HG02840 (cell line): ENCODE data around the gene POU6F1.
A peak's percentile ranks its signal among the peaks of the same experiment; 100 is the strongest.
"Not testable (repeated sequence)": the region's sequence is repeated elsewhere in the genome, so short reads cannot be mapped to it uniquely, and the experiment has no call there.

Experiments used
- ATAC-seq: cut with Tn5 transposase; IDR thresholded peaks from one replicate; pipeline ENCODE4 v1.9.1; 2021; ENCODE audit warnings: mild to moderate bottlenecking, moderate library complexity, moderate number of reproducible peaks; ENCODE audit not compliant: unreplicated experiment, low FRiP score

The POU6F1 gene

DNA sequence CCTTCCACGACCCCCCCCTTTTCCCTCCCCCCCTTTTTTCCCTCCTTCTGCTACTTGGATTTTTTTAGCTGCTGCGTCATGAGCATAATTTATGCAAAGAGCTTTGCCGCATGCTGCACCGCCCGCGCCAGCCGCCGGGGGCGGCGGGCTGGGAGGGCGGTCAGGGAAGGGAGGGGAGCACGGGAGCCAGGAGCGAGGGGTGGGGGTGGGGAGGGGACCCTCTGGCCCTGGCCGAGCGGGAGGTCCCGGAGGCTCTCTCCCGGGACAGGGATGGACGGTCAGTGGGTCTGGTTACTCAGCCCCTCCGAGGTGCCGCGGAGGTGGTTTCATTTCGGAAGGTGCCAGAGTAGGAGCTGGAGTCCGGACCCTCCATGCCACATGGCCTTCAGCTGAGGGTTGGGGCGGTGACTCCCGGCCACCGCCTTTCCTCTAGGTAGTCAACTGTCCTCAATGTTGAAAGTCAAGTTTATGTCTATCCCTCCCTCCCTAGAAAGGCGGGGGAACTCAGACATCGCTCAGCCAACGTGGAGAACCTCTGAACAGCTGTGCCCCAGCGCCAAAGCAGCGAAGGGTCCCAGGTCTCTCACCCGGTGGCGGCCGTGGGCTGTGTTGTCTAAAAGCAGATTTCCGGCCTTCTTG, at the start of gene POU6F1:
Gene POU6F1 (minus strand): TSS at position 95 of the 639 bp plus-strand sequence. CDS start 11,226 bp downstream, outside the sequence.
- ATAC-seq: peak; percentile 80

DNA sequence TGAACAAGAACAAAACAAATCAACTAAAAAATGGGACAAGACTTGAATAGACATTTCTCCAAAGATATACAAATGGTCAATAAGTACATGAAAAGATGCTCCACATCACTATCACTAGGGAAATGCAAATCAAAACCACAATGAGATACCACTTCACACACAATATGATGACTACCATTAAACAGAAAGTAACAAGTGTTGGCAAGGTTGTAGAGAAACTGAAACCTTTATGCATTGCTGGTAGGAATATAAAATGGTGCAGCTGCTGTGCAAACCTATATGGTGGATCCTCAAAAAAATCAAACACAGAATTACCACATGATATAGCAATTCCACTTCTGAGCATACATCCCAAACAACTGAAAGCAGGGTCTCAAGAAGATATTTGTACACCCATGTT, 47.2 kb upstream of the POU6F1 start:
- ATAC-seq: no peak

- ATAC-seq: no peak
Measured at GRCh38 chr12:51264297-51264696, 46.4 kb upstream of the POU6F1 start.

- ATAC-seq: no peak
Measured at GRCh38 chr12:51263341-51263740, 45.5 kb upstream of the POU6F1 start.

GRCh38 chr12:51262758-51263177, 44.9 kb upstream of the POU6F1 start:
- ATAC-seq: no peak

DNA sequence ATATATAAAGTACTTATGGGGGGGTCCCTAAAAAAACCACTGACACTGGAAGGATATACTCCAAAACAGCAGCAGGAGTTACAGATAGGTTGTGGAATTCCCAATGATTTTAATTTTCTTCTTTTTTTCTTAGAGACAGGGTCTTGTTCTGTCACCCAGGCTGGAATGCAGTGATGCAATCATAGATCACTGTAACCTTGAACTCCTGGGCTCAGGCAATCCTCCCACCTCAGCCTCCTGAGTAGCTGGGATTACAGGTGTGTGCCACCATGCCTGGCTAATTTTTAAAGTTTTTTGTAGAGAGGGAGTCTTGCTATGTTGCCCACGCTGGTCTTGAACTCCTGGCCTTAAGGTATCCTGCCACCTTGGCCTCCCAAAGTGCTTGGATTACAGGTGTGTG, 41.7 kb upstream of the POU6F1 start:
- ATAC-seq: not testable (repeated sequence)

- ATAC-seq: no peak
Measured at GRCh38 chr12:51254536-51254935, 36.7 kb upstream of the POU6F1 start.

DNA sequence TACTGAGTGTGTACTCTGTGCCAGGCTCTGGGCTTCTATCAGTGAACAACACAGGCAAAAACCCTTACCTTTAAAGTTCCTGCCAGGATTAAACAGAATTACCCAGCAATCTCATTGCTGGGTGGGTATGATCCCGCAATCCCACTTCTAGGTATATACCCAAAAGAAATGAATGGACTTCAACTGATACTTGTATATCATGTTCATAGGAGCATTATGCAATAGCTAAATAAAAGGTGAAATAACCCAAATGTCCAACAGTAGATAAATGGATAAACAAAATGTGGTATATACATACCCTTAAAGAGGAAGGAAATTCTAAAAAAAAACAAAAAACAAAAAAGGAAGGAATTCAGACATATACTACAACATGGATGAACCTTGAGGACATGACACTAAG, 35.4 kb upstream of the POU6F1 start:
- ATAC-seq: no peak

GRCh38 chr12:51247523-51248206, 29.8 kb upstream of the POU6F1 start:
- no peak for ATAC-seq

GRCh38 chr12:51246254-51246853, 28.5 kb upstream of the POU6F1 start:
- ATAC-seq: no peak

GRCh38 chr12:51245476-51246253, 27.8 kb upstream of the POU6F1 start:
- no peak for ATAC-seq

GRCh38 chr12:51244269-51244668, 26.4 kb upstream of the POU6F1 start:
- ATAC-seq: no peak

- no peak for ATAC-seq
Measured at GRCh38 chr12:51242876-51243275, 25.0 kb upstream of the POU6F1 start.

GRCh38 chr12:51242120-51242519, 24.3 kb upstream of the POU6F1 start:
- no peak for ATAC-seq

GRCh38 chr12:51240971-51241370, 23.1 kb upstream of the POU6F1 start:
- ATAC-seq: no peak

DNA sequence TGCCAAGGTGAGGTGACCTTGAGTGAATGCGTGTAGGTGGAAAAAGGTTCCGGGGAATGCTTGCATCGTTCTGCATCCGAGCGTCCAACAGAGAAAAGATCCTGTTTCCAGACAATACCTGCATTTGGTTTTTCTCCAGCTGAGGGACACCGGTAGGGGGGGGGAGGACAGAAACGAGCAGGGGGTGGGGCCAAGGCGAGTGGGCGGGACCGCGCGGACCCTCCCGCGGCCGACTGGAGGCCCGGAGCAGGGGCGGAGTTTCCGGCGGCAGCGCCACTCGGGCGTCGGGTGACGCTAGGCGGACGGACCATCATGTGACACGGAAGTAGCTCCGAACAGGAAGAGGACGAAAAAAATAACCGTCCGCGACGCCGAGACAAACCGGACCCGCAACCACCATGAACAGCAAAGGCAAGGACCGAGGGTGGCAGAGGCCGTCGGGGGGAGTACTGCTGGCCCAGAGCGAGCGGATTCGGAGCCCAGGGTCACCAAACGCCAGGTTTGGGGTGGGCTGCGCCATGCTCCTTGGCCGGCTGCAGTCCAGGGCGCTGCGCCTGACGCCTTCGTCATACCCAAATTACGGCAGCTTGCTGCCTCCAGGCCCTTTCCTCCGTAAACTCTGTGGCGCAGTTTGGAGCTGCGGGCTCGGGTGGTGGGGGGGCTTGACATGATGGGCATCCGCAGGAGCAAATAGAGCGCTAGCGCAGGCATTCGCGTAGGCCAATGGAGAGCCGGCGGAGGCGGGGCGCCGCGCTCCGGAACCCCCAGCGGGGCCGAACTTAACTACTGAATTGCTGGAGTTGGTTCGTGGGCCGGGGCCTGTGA, 20.9 kb upstream of the POU6F1 start, which contains the start of gene DAZAP2:
Gene DAZAP2 (plus strand): TSS at position 317 of the 825 bp plus-strand sequence. CDS start 82 bp downstream, at position 399.
- peak; percentile 93 for ATAC-seq

GRCh38 chr12:51238037-51238509, 20.2 kb upstream of the POU6F1 start:
- peak; percentile 2 for ATAC-seq

DNA sequence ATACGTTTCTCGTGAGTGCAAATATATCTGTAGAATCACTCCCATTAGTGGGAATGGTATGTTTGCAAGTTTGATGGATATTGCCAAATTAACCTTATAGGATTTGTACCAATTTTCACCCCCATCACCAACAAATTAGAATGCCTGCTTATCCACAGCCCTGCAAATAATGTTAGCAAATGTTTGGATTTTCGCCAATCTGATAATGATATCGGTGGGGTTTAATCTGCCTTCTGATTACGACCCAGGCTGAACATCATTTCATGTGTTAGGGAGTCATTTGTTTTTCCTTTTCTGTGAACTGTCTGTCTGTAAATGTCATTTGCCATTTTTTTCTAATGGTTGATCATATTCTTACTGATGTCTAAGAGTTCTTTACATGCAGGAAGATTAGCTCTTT, 16.7 kb upstream of the POU6F1 start:
- ATAC-seq: no peak

DNA sequence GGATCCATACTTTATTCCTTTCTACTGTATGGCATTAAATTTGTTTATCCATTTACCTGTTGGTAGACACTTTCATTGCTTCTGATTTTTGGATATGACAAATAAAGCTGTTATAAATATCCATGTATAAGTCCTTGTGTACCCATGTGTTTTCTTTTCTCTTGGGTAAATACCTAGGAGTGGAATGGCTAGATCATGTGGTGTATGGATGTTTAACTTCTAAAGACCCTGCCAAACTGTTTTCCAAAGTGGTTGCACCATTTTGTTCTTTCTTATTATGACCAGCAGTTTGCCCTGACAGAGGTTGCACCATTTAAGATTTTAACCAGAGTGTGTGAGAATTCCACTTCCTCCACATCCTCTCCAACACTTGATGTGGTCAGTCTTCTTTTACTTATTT, 14.8 kb upstream of the POU6F1 start:
- no peak for ATAC-seq
